ENCODE measurements around the gene GFRA1. TPM values are rescaled to one million over a fixed set of nuclear protein-coding genes. Genes with fewer than 3 reads are reported as not detected.

The GFRA1 gene
- total and polyA plus RNA-seq, 10 donors = 0.52 to 36.5 (median 4.5) TPM

GRCh38 chr10:116185199-116185867 lies 87.7 kb downstream of the GFRA1 start:
- DNase-seq = no peak
- no peaks in the 10 kb centered on the region for H3K9me3 ChIP-seq
- TF ChIP-seq POLR2A (IDR thresholded peaks at IDR 0.05) (no peak), CTCF (IDR thresholded peaks at IDR 0.05 in 8 of 11, conservative IDR thresholded peaks at IDR 0.05 in 3 of 11) (no peak), POLR2AphosphoS5 (IDR thresholded peaks at IDR 0.05) (no peak)
- 64 to 74% (median 68%) methylated on average over 7 of the region's 7 CpGs for WGBS, 5 donors
- intact Hi-C loops (cut with DNase I; ENCODE audit: low total_unique reads) = no loop called here
- H3K36me3 ChIP-seq = no peaks in the 10 kb centered on the region
- H3K4me3 ChIP-seq = no peak overlapping the region
- H3K27ac ChIP-seq = no peak overlapping the region
- H3K4me1 ChIP-seq = no peaks in the 10 kb centered on the region
- H3K27me3 ChIP-seq (replicated peaks in 1 of 7) = no peaks in the 10 kb centered on the region

- Histone ChIP-seq H3K27me3 (replicated peaks in 1 of 7) (no peaks in the 10 kb centered on the region), H3K27ac (no peak overlapping the region), H3K36me3 (no peaks in the 10 kb centered on the region), H3K4me3 (no peak overlapping the region), H3K4me1 (no peaks in the 10 kb centered on the region), H3K9me3 (no peaks in the 10 kb centered on the region)
- 74 to 85% (median 81%) methylated on average over 3 of the region's 3 CpGs for WGBS, 5 donors
- DNase-seq = no peak
- intact Hi-C loops (cut with DNase I; ENCODE audit: low total_unique reads) = no loop called here
- no peak for TF ChIP-seq CTCF (IDR thresholded peaks at IDR 0.05 in 8 of 11, conservative IDR thresholded peaks at IDR 0.05 in 3 of 11)
- TF ChIP-seq POLR2A (IDR thresholded peaks at IDR 0.05) = no peak
- no peak for TF ChIP-seq POLR2AphosphoS5 (IDR thresholded peaks at IDR 0.05)
Measured at GRCh38 chr10:116184512-116184794, 88.6 kb downstream of the GFRA1 start.

- WGBS, 5 donors = 55 to 60% (median 58%) methylated on average over 4 to 5 of the region's 5 CpGs
- intact Hi-C loops (cut with DNase I; ENCODE audit: low total_unique reads) = no loop called here
- Histone ChIP-seq H3K36me3 (no peaks in the 10 kb centered on the region), H3K27me3 (replicated peaks in 1 of 7) (no peaks in the 10 kb centered on the region), H3K9me3 (no peaks in the 10 kb centered on the region), H3K4me1 (no peaks in the 10 kb centered on the region), H3K27ac (no peak overlapping the region), H3K4me3 (no peak overlapping the region)
- no peak for TF ChIP-seq POLR2A (IDR thresholded peaks at IDR 0.05)
- no peak for TF ChIP-seq POLR2AphosphoS5 (IDR thresholded peaks at IDR 0.05)
- TF ChIP-seq CTCF (IDR thresholded peaks at IDR 0.05 in 8 of 11, conservative IDR thresholded peaks at IDR 0.05 in 3 of 11) = no peak
- no peak for DNase-seq
Measured at GRCh38 chr10:116183733-116184511, 89.1 kb downstream of the GFRA1 start.

- no peak for DNase-seq
- Histone ChIP-seq H3K4me3 (no peak overlapping the region), H3K9me3 (no peaks in the 10 kb centered on the region), H3K4me1 (no peaks in the 10 kb centered on the region), H3K27me3 (replicated peaks in 1 of 7) (no peaks in the 10 kb centered on the region), H3K36me3 (no peaks in the 10 kb centered on the region), H3K27ac (no peak overlapping the region)
- 89 to 98% (median 96%) methylated on average over 2 of the region's 2 CpGs for WGBS, 5 donors
- TF ChIP-seq CTCF (IDR thresholded peaks at IDR 0.05 in 8 of 11, conservative IDR thresholded peaks at IDR 0.05 in 3 of 11) (no peak), POLR2A (IDR thresholded peaks at IDR 0.05) (no peak), POLR2AphosphoS5 (IDR thresholded peaks at IDR 0.05) (no peak)
- intact Hi-C loops (cut with DNase I; ENCODE audit: low total_unique reads) = no loop called here
Measured at GRCh38 chr10:116182426-116182825, 90.6 kb downstream of the GFRA1 start.

Measured in spleen (tissue), 11 donors.